ENCODE data around the gene PCNA.

DNA sequence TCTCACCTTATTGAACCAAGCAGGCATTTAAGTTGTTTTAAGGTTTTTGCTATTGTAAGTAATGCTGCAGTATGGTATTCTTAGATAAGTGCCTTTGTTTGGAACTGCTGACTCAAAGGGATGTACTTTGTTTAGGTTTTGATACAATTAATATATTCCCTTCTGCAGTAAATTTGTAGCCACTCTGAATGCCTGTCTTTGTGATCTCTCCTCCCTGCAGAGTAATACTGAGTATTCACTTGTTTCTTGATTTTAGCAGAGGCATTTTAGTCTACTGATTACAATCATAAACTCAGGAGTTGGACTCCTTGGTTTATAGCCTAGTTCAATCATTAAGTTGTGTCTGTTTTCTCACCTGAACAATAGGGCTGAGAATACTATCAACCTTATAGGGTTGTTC, 20.4 kb upstream of the PCNA start:
- TF ChIP-seq, protein P1, sequence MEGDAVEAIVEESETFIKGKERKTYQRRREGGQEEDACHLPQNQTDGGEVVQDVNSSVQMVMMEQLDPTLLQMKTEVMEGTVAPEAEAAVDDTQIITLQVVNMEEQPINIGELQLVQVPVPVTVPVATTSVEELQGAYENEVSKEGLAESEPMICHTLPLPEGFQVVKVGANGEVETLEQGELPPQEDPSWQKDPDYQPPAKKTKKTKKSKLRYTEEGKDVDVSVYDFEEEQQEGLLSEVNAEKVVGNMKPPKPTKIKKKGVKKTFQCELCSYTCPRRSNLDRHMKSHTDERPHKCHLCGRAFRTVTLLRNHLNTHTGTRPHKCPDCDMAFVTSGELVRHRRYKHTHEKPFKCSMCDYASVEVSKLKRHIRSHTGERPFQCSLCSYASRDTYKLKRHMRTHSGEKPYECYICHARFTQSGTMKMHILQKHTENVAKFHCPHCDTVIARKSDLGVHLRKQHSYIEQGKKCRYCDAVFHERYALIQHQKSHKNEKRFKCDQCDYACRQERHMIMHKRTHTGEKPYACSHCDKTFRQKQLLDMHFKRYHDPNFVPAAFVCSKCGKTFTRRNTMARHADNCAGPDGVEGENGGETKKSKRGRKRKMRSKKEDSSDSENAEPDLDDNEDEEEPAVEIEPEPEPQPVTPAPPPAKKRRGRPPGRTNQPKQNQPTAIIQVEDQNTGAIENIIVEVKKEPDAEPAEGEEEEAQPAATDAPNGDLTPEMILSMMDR (conservative IDR thresholded peaks at IDR 0.05; ENCODE audit: low read length) = no peak
- TF ChIP-seq EZH2phosphoT487 (IDR thresholded peaks at IDR 0.05; ENCODE audit: borderline replicate concordance) = no peak

Measured in Loucy (cell line).